DND-41 (cell line): ENCODE results near the gene KHDC4.

ENCODE experiments used
- CTCF ChIP-seq: IDR thresholded peaks from 2 replicates; pipeline ENCODE4 v1.5.1; 2012; ENCODE audit warnings: borderline replicate concordance, low read length, moderate library complexity, mild to moderate bottlenecking; ENCODE audit not compliant: poor library complexity, severe bottlenecking; ENCODE audit errors: extremely low read depth
- EZH2 ChIP-seq: IDR thresholded peaks from 3 replicates; pipeline ENCODE4 v1.6.1; 2012; ENCODE audit warnings: borderline replicate concordance, low read depth, mild to moderate bottlenecking, moderate library complexity, low read length, inconsistent platforms; ENCODE audit not compliant: severe bottlenecking

GRCh38 chr1:155882766-155883165, 51.4 kb downstream of the KHDC4 start:
- TF ChIP-seq CTCF: no peak
- no peak for TF ChIP-seq EZH2
